NCI-H2227 treated with DMSO at 0.1 percent for 48 hours (cell line): Measurements from ENCODE around the gene DNAJC5G.
"Not testable (repeated sequence)": the region's sequence is repeated elsewhere in the genome, so short reads cannot be mapped to it uniquely, and the experiment has no call there.

Experiments
- DNase-seq: peaks from one replicate; lab custom pipeline; 2025; lab: John Stamatoyannopoulos, UW

The DNAJC5G gene

GRCh38 chr2:27309651-27310050 is 34.4 kb downstream of the DNAJC5G start:
- DNase-seq = no peak

GRCh38 chr2:27312152-27312551 is 36.9 kb downstream of the DNAJC5G start:
- DNase-seq = no peak

- no peak for DNase-seq
Measured at GRCh38 chr2:27313882-27314645, 38.8 kb downstream of the DNAJC5G start.

- DNase-seq = no peak
Measured at GRCh38 chr2:27314709-27315108, 39.5 kb downstream of the DNAJC5G start.

- DNase-seq = no peak
Measured at GRCh38 chr2:27315122-27315521, 39.9 kb downstream of the DNAJC5G start.

GRCh38 chr2:27316655-27317412 is 41.6 kb downstream of the DNAJC5G start:
- DNase-seq = no peak

- not testable (repeated sequence) for DNase-seq
Measured at GRCh38 chr2:27319839-27320238, 44.6 kb downstream of the DNAJC5G start.

GRCh38 chr2:27320958-27321543 is 45.8 kb downstream of the DNAJC5G start:
- no peak for DNase-seq

- DNase-seq = no peak
Measured at GRCh38 chr2:27322301-27322765, 47.1 kb downstream of the DNAJC5G start.

- peak; percentile 89 for DNase-seq
Measured at GRCh38 chr2:27322766-27323595, 47.7 kb downstream of the DNAJC5G start, which contains the start of gene MPV17. MPV17 (minus strand) TSS chr2:27323097; CDS start chr2:27322517, 580 bp downstream.

GRCh38 chr2:27323596-27324285 is 48.5 kb downstream of the DNAJC5G start:
- DNase-seq = peak; percentile 14

- DNase-seq = no peak
Measured at GRCh38 chr2:27324720-27325119, 49.5 kb downstream of the DNAJC5G start.
